Thyroid gland (tissue), 4 donors: ENCODE measurements around the gene C6orf58. TPM values are rescaled to one million over a fixed set of nuclear protein-coding genes. Genes with fewer than 3 reads are reported as not detected.

Experiments
- DNase-seq, 2 donors: peaks; one replicate each; pipeline ENCODE4 v3.0.0-alpha.2; 2019
- H3K27ac ChIP-seq, 3 donors: fragments of 200-600 bp; sonication (generic); 1 replicate in 2 of 3; 2 replicates in 1 of 3; pipeline ENCODE4 v1.5.1; 2016 to 2019; ENCODE audit warnings: mild to moderate bottlenecking in 1 of 3, moderate library complexity in 1 of 3
- H3K27me3 ChIP-seq: fragments of 200-600 bp; sonication (generic); one replicate; pipeline ENCODE4 v1.5.1; 2019
- H3K36me3 ChIP-seq, 2 donors: fragments of 200-600 bp; sonication (generic); one replicate each; pipeline ENCODE4 v1.5.1; 2016 to 2019
- H3K4me1 ChIP-seq, 2 donors: fragments of 200-600 bp; sonication (generic); one replicate each; pipeline ENCODE4 v1.5.1; 2017 to 2019
- H3K4me3 ChIP-seq, 3 donors: fragments of 200-600 bp; sonication (generic); replicated peaks in 1 of 3; 1 replicate in 2 of 3; 2 replicates in 1 of 3; pipeline ENCODE4 v1.5.1; 2016; ENCODE audit warnings: mild to moderate bottlenecking in 1 of 3
- H3K9me3 ChIP-seq: fragments of 200-600 bp; sonication (generic); one replicate; pipeline ENCODE4 v1.5.1; 2017
- CTCF ChIP-seq, 6 experiments: fragments of 200-600 bp in 3 of 6; fragments of 450-650 bp in 3 of 6; sonication (generic) in 3 of 6; IDR thresholded peaks; one replicate each; pipeline ENCODE4 v1.5.1; 2016 to 2019; ENCODE audit warnings: antibody characterized with exemption in 6 of 6, mild to moderate bottlenecking in 2 of 6, inconsistent platforms in 1 of 6, moderate library complexity in 1 of 6
- POLR2A ChIP-seq, 2 donors: fragments of 450-650 bp; IDR thresholded peaks; one replicate each; pipeline ENCODE4 v1.6.1; 2017; ENCODE audit warnings: antibody characterized with exemption in 2 of 2, mild to moderate bottlenecking in 2 of 2, moderate library complexity in 1 of 2
- WGBS, 2 donors: methylation state at CpG; one replicate each; pipeline ENCODE4 v1.1.5; 2017; 5-methylcytosine and 5-hydroxymethylcytosine counted together
- intact Hi-C: fragments of 100-400 bp; cut with DNase I; formaldehyde crosslinking; loops from one replicate; pipeline ENCODE4 v1.15.1; 2023
- total RNA-seq, 4 donors: library from RNA; depleted of rRNA; stranded (reverse); fragments of >200 nt; gene quantifications; one replicate each; pipeline ENCODE4 v1.2.3, GENCODE V29; 2016

C6orf58 gene
- total RNA-seq, 4 donors from 2014 or later: not detected

GRCh38 chr6:127635091-127635490 is 58.1 kb downstream of the C6orf58 start:
- 84 to 89% methylated on average over 4 of the region's 4 CpGs for WGBS, 2 donors

GRCh38 chr6:127637830-127638409 is 60.9 kb downstream of the C6orf58 start:
- intact Hi-C loops: loop anchor here (10.0 kb wide), 1 partner anchor 163 kb away; no protein-coding TSS in a partner anchor
- Histone ChIP-seq H3K27ac (no peak overlapping the region), H3K4me1 (no peaks in the 10 kb centered on the region), H3K36me3 (no peaks in the 10 kb centered on the region), H3K4me3 (no peak overlapping the region), H3K9me3 (no peaks in the 10 kb centered on the region), H3K27me3 (no peaks in the 10 kb centered on the region)
- TF ChIP-seq CTCF (IDR thresholded peaks at IDR 0.05): no peak
- TF ChIP-seq POLR2A (IDR thresholded peaks at IDR 0.05): no peak
- WGBS, 2 donors: 74 to 75% methylated on average over 5 of the region's 5 CpGs
- DNase-seq: no peak

More at GRCh38 chr6:127635091-127635490, 58.1 kb downstream of the C6orf58 start:
- H3K9me3 ChIP-seq: no peaks in the 10 kb centered on the region
- intact Hi-C loops: loop anchor here (10.0 kb wide), 1 partner anchor 160 kb away; no protein-coding TSS in a partner anchor
- H3K27ac ChIP-seq: no peak overlapping the region
- no peaks in the 10 kb centered on the region for H3K36me3 ChIP-seq
- no peak for DNase-seq
- H3K4me1 ChIP-seq: no peaks in the 10 kb centered on the region
- no peak for TF ChIP-seq CTCF (IDR thresholded peaks at IDR 0.05)
- no peak for TF ChIP-seq POLR2A (IDR thresholded peaks at IDR 0.05)
- H3K4me3 ChIP-seq: no peak overlapping the region
- no peaks in the 10 kb centered on the region for H3K27me3 ChIP-seq

Other genes starting within 250 kb of the C6orf58 start
- 100 to 1,000 TPM in 1 of 4 donors, 10 to 100 TPM in 3; 55.4 to 149 (median 71.5) TPM for gene ECHDC1, start 233.6 kb upstream of the C6orf58 start, total RNA-seq
- 1 to 10 TPM in 3 of 4 donors, under 1 TPM in 1; 0.38 to 3.6 (median 1.7) TPM for gene KIAA0408, start 117.8 kb upstream of the C6orf58 start, total RNA-seq